Dendritic cell treated with granulocyte-macrophage colony-stimulating factor and Interleukin-4, amounts not matched to agents 40 ng/mL and 50 ng/mL, for 4 days (primary cell): ENCODE measurements around the gene P4HTM.
A peak's percentile ranks its signal among the peaks of the same experiment; 100 is the strongest.

Source experiments
- H3K27ac Mint-ChIP-seq: one replicate; pipeline ENCODE4 v1.8.0; 2022; ENCODE audit warnings: mild to moderate bottlenecking, mixed read lengths
- H3K27me3 Mint-ChIP-seq: one replicate; pipeline ENCODE4 v1.8.0; 2022; ENCODE audit warnings: mild to moderate bottlenecking, mixed read lengths
- H3K36me3 Mint-ChIP-seq: one replicate; pipeline ENCODE4 v1.8.0; 2022; ENCODE audit warnings: low read depth, mixed read lengths
- H3K4me1 Mint-ChIP-seq: one replicate; pipeline ENCODE4 v1.8.0; 2022; ENCODE audit warnings: low read depth, mixed read lengths
- H3K4me3 Mint-ChIP-seq: one replicate; pipeline ENCODE4 v1.8.0; 2022; ENCODE audit warnings: mild to moderate bottlenecking, moderate library complexity, mixed read lengths
- H3K9me3 Mint-ChIP-seq: one replicate; pipeline ENCODE4 v1.8.0; 2022; ENCODE audit warnings: mixed read lengths
- intact Hi-C: fragments of 100-400 bp; cut with micrococcal nuclease; formaldehyde crosslinking; loops from one replicate; pipeline ENCODE4 v1.15.0; 2022

Gene P4HTM

DNA sequence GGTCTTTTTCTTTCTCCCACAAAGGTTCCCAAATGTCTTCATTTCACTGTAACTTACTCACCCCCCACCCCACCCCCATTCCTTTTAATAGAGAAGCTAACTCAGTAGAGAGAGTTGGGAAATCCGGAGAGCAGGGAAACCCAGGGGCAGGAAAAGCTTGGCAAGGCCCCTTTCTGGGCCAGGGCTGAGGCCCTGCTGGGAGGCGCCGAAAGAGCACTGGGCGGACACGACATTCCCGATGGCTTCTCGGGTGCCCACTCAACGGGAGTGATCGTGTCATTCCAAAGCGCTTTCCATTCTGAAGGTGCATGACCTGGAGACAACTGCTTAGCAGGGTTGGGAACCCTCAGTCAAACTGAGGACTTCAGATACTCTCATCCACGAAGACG is 29.9 kb downstream of the P4HTM start:
- Mint-ChIP-seq H3K9me3 (no peaks in the 10 kb centered on the region), H3K4me3 (peak overlapping the region; percentile 91), H3K27ac (peak overlapping the region; percentile 98), H3K4me1 (peaks cover 68% of the 10 kb centered on the region), H3K36me3 (peaks cover 76% of the 10 kb centered on the region), H3K27me3 (no peaks in the 10 kb centered on the region)
- intact Hi-C loops, result loop anchor here (5.0 kb wide), 1 partner anchor 702 kb away; the partner anchor contains the start of gene GMPPB

DNA sequence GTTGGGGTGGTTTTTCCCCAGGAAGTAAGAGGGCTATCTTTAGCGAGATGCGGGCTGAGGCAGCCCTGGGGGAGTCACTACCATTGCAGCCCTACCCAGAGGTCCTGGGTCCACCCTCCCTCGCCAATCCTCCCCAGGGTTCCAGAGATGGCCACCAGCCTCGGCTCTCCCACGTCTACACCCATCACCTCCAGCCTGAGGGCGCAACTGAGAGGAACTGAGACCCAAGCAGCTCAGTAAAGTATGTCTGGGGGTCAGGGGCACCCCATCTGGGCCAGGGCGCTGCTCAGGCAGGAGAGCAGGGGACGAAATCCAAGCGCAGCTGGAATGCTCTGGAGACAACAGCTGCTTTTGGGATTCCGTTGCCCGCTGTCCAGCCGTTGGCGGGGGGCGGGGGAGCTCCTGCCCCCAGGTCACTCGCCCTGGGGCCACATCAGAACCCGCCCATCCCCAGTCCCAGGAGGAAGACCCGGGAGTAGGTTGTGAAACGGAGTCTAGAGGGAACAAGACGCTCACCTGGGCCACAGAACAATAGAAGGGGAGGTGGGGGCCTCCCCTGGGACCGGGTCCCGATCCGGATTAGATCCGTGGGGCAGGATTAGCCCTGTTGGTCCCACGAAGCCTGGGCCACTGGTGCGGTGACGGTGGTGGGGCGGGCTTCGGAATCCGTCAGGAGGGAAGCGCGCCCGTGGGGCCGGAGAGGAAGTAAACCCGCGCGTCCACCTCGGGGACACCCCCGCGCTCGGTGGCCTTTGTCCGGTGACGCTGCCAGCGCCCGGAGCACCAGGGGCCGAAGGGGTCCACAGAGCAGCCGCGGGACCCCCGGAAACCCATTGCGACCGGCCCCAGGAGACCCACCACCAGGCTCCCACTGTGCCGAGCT is 30.5 kb downstream of the P4HTM start:
- Mint-ChIP-seq H3K27ac (peak overlapping the region; percentile 98), H3K36me3 (peaks cover 76% of the 10 kb centered on the region), H3K9me3 (no peaks in the 10 kb centered on the region), H3K27me3 (no peaks in the 10 kb centered on the region), H3K4me3 (peak overlapping the region; percentile 91), H3K4me1 (peaks cover 68% of the 10 kb centered on the region)
- intact Hi-C loops, result loop anchor here (1.0 to 5.0 kb wide), 2 partner anchors 13 to 702 kb away; partner anchors contain the start of genes GMPPB and WDR6

DNA sequence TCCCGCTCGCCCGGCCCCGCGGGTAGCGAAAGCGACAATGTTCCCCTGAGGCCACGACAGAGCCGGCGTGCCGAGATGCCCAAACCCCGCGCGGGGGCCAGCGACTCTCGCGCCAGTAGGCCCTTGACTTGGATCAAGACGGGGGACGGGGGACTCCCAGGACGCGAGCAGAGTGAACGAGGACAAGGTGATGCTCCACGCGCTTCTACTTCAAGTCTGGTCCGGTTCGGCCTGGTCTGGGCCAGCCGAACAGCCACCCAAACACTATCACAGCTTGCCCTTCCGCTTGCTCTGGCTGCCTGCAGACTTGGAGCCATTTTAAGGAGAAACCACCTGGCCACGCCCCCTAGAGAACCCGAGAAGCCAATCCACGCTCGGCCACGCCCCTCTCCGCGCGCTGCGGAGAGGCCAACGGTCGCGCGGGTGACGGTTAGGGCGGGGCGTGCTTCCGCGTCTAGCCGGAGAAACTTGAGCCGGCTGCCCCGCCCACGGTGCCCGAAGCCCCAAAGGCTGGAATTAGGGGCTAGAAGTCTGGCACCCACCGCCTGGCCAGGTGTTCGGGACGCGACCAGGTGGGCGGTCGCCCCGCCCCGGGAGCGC is 31.3 kb downstream of the P4HTM start:
- Mint-ChIP-seq H3K9me3 (no peaks in the 10 kb centered on the region), H3K27ac (peak overlapping the region; percentile 98), H3K36me3 (peaks cover 76% of the 10 kb centered on the region), H3K27me3 (no peaks in the 10 kb centered on the region), H3K4me3 (peak overlapping the region; percentile 91), H3K4me1 (peaks cover 71% of the 10 kb centered on the region)
- intact Hi-C loops, result loop anchor here (1.0 to 5.0 kb wide), 2 partner anchors 14 to 701 kb away; partner anchors contain the start of genes GMPPB and WDR6

DNA sequence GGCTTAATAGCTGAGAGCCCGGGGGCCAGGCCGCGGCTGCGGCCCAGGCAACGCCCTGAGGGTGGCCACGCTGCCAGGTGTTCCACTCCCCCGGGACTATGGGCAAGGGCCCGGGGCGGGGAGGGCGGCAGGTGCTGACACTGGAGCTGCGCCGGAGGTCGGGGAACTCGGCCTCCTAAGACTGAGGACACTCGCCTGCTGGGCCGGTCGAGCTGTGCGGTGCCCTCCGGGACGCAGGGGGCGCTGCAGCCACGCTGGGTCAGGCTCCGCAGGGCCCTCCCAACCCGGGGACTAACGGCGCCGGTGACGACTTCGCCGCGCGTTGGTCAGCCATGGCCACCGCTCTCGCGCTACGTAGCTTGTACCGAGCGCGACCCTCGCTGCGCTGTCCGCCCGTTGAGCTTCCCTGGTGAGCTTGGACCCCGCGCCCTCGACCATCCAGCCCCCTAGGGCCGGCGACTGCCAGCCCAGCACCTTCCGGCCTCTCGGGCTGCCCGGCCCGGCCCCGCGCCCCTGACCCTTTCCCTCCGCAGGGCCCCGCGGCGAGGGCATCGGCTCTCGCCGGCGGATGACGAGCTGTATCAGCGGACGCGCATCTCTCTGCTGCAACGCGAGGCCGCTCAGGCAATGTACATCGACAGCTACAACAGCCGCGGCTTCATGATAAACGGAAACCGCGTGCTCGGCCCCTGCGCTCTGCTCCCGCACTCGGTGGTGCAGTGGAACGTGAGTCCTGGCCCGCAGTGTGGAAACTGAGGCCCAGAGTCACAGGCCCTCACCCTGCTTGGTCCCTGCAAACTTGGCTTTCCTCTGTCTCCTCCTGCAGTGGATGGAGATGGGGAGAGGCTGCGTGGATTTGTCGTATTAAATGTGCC is 32.0 kb downstream of the P4HTM start, which contains the start of gene NDUFAF3:
Gene NDUFAF3, plus strand, starts transcription at position 309 of the 875 bp plus-strand sequence. Its CDS starts 24 bp downstream, at position 333.
- H3K4me3 Mint-ChIP-seq, result peak within 1 kb of the TSS; percentile 91
- H3K4me1 Mint-ChIP-seq, result peaks cover 71% of the 10 kb centered on the region
- no peaks in the 10 kb centered on the region for H3K27me3 Mint-ChIP-seq
- intact Hi-C loops, result loop anchor here (1.0 to 5.0 kb wide), 2 partner anchors 15 to 700 kb away; partner anchors contain the start of genes GMPPB and WDR6
- H3K27ac Mint-ChIP-seq, result peak within 1 kb of the TSS; percentile 98
- H3K9me3 Mint-ChIP-seq, result no peaks in the 10 kb centered on the region
- H3K36me3 Mint-ChIP-seq, result peaks cover 76% of the 10 kb centered on the region

DNA sequence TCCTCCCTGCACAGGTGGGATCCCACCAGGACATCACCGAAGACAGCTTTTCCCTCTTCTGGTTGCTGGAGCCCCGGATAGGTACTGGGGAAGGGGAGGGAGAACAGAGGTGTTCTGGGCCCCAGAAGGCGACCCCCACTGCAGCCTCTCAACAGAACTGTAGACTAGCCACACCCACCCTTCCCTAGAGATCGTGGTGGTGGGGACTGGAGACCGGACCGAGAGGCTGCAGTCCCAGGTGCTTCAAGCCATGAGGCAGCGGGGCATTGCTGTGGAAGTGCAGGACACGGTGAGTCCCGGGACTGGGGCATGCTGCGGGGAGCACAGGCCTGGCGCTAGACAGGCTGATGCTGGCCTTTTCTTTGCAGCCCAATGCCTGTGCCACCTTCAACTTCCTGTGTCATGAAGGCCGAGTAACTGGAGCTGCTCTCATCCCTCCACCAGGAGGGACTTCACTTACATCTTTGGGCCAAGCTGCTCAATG is 32.7 kb downstream of the P4HTM start:
- Mint-ChIP-seq H3K27ac (peak overlapping the region; percentile 98), H3K27me3 (no peaks in the 10 kb centered on the region), H3K9me3 (no peaks in the 10 kb centered on the region), H3K36me3 (peaks cover 78% of the 10 kb centered on the region), H3K4me1 (peaks cover 71% of the 10 kb centered on the region), H3K4me3 (peak overlapping the region; percentile 91)
- intact Hi-C loops, result loop anchor here (5.0 kb wide), 1 partner anchor 700 kb away; the partner anchor contains the start of gene GMPPB

DNA sequence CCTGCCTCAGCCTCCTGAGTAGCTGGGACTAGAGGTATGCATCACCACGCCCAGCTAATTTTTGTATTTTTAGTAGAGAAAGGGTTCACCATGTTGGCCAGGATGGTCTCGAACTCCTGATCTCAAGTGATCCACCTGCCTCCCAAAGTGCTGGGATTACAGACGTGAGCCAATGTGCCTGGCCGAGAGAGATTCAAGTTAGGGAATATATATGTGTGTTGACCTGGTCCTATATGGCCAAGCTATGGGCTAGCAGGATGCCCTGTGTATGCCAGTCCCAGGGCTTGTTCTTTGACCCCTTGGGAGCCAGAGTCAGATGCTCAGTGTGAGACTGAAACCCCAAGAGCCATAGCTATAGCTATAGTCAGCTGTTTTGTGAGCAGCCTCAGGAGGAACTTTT is 33.7 kb downstream of the P4HTM start:
- Mint-ChIP-seq H3K27ac (peak overlapping the region; percentile 1), H3K4me1 (peaks cover 76% of the 10 kb centered on the region), H3K9me3 (no peaks in the 10 kb centered on the region), H3K4me3 (no peak overlapping the region), H3K27me3 (no peaks in the 10 kb centered on the region), H3K36me3 (peaks cover 71% of the 10 kb centered on the region)
- intact Hi-C loops, result loop anchor here (5.0 kb wide), 1 partner anchor 699 kb away; the partner anchor contains the start of gene GMPPB

DNA sequence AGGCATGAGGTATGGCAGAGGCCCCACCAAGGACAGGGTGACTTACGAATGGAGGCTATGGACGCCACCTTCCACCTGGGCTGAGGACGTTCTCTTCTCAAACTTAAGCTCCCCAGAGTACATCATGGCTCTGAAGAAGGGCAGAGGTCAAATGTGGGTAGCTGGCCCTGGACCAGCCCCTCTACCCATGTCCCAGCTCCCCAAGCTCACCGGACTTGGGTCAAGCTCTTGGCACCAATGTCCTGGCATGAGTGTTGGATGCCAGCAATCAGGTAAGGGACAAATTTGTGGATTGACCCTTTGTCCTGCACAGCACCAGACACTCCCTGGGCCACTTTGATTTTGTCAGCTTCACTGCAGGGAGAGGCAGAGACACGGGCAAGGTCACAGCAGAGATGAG is 34.4 kb downstream of the P4HTM start:
- Mint-ChIP-seq H3K9me3 (no peaks in the 10 kb centered on the region), H3K4me3 (no peak overlapping the region), H3K27ac (peak overlapping the region; percentile 1), H3K27me3 (no peaks in the 10 kb centered on the region), H3K36me3 (peaks cover 77% of the 10 kb centered on the region), H3K4me1 (peaks cover 78% of the 10 kb centered on the region)
- intact Hi-C loops, result loop anchor here (5.0 kb wide), 1 partner anchor 698 kb away; the partner anchor contains the start of gene GMPPB

DNA sequence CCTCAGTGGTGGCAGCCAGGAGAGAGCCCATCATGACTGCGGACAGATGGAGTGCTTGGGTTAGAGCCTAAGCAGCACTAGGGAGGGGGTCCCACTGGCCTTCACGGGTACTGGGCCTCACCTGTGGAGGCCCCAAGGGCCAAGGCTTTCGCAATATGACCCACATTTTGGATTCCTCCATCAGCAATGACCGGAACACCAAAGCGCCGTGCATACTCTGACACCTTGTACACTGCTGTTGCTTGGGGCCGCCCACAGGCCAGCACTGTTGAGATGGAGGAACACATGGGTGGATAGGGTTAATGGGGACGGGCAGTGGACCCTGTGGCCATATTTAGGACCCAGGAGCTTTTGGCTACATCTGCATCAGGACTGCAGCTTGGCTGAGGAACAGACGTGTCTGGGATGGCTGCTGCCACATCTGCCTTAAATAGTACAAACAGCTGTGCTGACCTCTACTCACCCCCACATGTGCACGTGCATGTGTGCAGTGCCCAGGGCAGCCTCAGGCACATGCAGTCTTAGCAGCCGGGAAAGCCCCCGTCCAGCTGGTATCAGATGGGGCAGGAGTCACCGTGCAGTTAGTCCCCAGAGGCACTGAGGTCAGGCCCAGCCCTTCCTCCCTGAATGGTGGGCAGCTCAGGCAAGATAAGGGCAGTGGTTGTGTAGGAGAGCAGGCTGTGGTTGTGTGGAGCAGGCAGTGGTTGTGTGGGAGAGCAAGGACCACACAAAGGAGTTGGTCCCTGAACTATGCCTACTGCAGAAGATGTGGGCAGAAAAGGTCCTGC is 35.2 kb downstream of the P4HTM start:
- H3K4me1 Mint-ChIP-seq, result peaks cover 73% of the 10 kb centered on the region
- H3K27ac Mint-ChIP-seq, result peak overlapping the region; percentile 1
- no peaks in the 10 kb centered on the region for H3K9me3 Mint-ChIP-seq
- no peaks in the 10 kb centered on the region for H3K27me3 Mint-ChIP-seq
- intact Hi-C loops, result loop anchor here (5.0 kb wide), 2 partner anchors 33 to 67 kb away; partner anchors contain the start of genes P4HTM and QRICH1
- H3K4me3 Mint-ChIP-seq, result no peak overlapping the region
- H3K36me3 Mint-ChIP-seq, result peaks cover 79% of the 10 kb centered on the region

DNA sequence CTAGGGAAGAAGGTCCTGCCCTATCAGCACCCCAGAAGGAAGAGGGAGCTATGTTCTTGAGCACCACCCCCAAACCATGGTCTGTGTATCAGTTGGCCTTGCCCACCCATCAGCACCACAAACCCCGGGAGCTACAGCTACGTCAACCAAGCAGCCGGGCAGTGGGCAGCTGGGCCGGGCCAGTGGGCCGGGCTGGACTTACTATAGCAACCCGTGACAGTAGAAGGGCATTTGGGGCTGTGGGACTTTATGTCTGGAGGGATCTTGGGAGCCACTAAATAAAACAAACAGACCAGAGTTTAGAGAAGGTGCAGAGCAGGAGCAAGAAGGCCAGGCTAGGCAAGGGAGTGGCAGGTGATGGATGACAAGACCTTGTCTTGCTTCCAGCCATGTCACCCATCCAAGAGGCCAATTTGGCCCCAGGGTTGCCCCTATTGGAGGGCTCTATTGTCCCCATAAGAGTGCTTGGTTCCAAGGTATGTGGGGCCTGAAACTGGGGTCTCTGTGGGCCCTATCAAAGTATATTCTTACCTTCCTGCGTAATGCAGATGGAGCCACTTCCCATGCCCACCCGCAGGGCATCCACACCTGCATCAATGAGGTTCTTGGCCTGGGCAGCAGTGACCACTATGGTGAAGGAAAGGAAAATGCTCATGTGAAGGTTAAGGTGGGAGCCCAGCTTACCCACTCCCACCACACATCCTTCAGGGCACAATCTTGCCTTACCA is 35.9 kb downstream of the P4HTM start:
- Mint-ChIP-seq H3K27me3 (no peaks in the 10 kb centered on the region), H3K36me3 (peaks cover 79% of the 10 kb centered on the region), H3K9me3 (no peaks in the 10 kb centered on the region), H3K4me1 (peaks cover 69% of the 10 kb centered on the region), H3K27ac (peak overlapping the region; percentile 1), H3K4me3 (no peak overlapping the region)
- intact Hi-C loops, result loop anchor here (5.0 kb wide), 2 partner anchors 34 to 66 kb away; partner anchors contain the start of genes P4HTM and QRICH1

DNA sequence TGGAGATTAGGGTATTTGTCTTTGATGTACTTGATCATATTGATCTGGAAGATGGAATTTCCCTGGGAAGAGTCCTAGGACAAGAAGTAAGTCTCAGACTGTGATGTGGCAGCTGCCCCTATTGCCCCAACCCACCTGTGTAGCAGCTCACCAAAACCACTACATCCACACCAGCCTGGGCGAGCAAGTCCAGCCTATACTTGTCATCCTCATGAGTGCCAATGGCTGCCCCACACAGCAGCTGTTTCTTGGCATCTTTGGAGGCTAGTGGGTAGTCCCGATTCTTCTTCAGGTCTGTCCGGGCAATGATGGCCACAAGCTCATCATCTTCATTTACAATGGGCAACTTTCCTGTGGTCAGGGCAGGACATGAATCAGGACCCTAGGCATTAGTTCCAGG is 36.5 kb downstream of the P4HTM start:
- H3K27ac Mint-ChIP-seq, result no peak overlapping the region
- H3K27me3 Mint-ChIP-seq, result no peaks in the 10 kb centered on the region
- intact Hi-C loops, result loop anchor here (5.0 kb wide), 2 partner anchors 34 to 66 kb away; partner anchors contain the start of genes P4HTM and QRICH1
- H3K4me3 Mint-ChIP-seq, result no peak overlapping the region
- H3K4me1 Mint-ChIP-seq, result peaks cover 69% of the 10 kb centered on the region
- H3K36me3 Mint-ChIP-seq, result peaks cover 79% of the 10 kb centered on the region
- no peaks in the 10 kb centered on the region for H3K9me3 Mint-ChIP-seq

DNA sequence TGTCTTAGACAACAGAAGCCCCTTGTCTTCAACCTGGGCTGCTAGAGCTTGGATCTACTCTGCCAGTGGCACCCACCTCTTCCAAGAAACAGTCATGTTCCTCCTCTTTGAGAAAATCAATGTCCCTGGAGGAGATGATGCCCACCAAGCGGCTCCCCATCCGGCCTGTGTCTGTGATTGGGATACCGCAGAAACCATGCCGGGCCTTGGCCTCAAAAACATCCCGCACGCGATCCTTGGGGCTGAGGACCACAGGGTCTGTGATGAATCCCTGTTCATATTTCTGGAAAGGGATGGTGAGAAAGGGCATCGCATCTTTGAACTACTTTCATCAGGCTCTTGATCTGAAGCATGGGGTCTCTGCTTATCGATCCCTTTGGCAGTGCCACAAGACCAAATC is 37.6 kb downstream of the P4HTM start:
- Mint-ChIP-seq H3K4me3 (no peak overlapping the region), H3K27ac (no peak overlapping the region), H3K9me3 (no peaks in the 10 kb centered on the region), H3K27me3 (no peaks in the 10 kb centered on the region), H3K4me1 (peaks cover 66% of the 10 kb centered on the region), H3K36me3 (peaks cover 83% of the 10 kb centered on the region)
- intact Hi-C loops, result loop anchor here (5.0 kb wide), 2 partner anchors 35 to 65 kb away; partner anchors contain the start of genes P4HTM and QRICH1

DNA sequence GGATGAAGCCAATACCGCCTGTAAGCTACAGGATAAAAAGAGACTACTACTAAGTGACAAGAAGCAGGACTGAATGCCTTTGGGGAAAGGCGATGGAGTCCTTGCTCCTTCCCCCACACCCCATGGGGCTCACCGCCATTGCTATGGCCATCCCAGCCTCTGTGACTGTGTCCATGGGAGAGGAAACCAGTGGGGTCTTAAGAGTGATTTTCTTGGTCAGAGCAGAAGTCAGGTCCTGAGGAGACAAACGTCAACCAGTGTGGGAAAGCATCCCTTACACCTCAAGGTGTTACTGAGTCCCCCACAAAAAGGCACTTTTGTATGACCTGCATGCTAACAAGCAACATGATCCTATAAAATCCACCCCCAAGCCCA is 38.2 kb downstream of the P4HTM start:
- Mint-ChIP-seq H3K4me3 (peak overlapping the region; percentile 81), H3K27me3 (no peaks in the 10 kb centered on the region), H3K27ac (peak overlapping the region; percentile 89), H3K9me3 (no peaks in the 10 kb centered on the region), H3K36me3 (peaks cover 83% of the 10 kb centered on the region), H3K4me1 (peaks cover 59% of the 10 kb centered on the region)
- intact Hi-C loops, result loop anchor here (5.0 kb wide), 2 partner anchors 36 to 64 kb away; partner anchors contain the start of genes P4HTM and QRICH1
